GM12878 (cell line): Measurements from ENCODE around the gene TRIM62. TPM values are rescaled to one million over a fixed set of nuclear protein-coding genes. Genes with fewer than 3 reads are reported as not detected.

ENCODE experiments used
- CHD4 ChIP-seq: fragments of 200-600 bp; sonication (generic); IDR thresholded peaks from 2 replicates; pipeline ENCODE4 v1.6.1; 2016; ENCODE audit warnings: mild to moderate bottlenecking
- EZH2 ChIP-seq: IDR thresholded peaks from 2 replicates; pipeline ENCODE4 v1.6.1; 2012; ENCODE audit warnings: low read depth, mild to moderate bottlenecking, control low read depth, inconsistent platforms, low read length, borderline replicate concordance; ENCODE audit not compliant: control insufficient read depth
- HCFC1 ChIP-seq: fragments of 150-350 bp; IDR thresholded peaks from 2 replicates; pipeline ENCODE4 v1.6.1; 2014; ENCODE audit warnings: low read length
- NFYA ChIP-seq: IDR thresholded peaks from 2 replicates; pipeline ENCODE4 v1.6.1; 2011; ENCODE audit warnings: low read depth, mild to moderate bottlenecking, low read length, improper control_type of control experiment, borderline replicate concordance
- SMAD1 ChIP-seq: fragments of 450-650 bp; IDR thresholded peaks from 2 replicates; pipeline ENCODE4 v1.6.1; 2018; ENCODE audit warnings: mild to moderate bottlenecking, low read depth; ENCODE audit not compliant: partially characterized antibody
- polyA plus RNA-seq, 11 experiments: library from polyadenylated mRNA; depleted of rRNA in 4 of 11; unstranded in 6 of 11; stranded (reverse) in 5 of 11; fragments of >200 nt; fragmentation: Nextera tagmentation in 4 of 11; fragmentation: Illumina TruSeq in 1 of 11; extraction: Ambion mirVana in 4 of 11; extraction: Trizol in 1 of 11; gene quantifications; 1 replicate in 1 of 11; 2 replicates in 10 of 11; pipeline versions ENCODE4 v1.2.1 to v1.2.3, GENCODE V29; 2011 to 2016; ENCODE audit warnings: inconsistent platforms in 2 of 11, missing spikeins in 2 of 11, low read depth in 1 of 11
- total RNA-seq, 4 experiments: library from RNA; depleted of rRNA in 3 of 4; stranded (reverse); fragments of >200 nt in 3 of 4; fragmentation: Illumina TruSeq in 1 of 4; extraction: Trizol in 1 of 4; gene quantifications; 2 replicates each; pipeline versions ENCODE4 v1.2.1 to v1.2.3, GENCODE V29; 2013 to 2021
- TF ChIP-seq, protein P1 (sequence below): IDR thresholded peaks from 2 replicates; pipeline ENCODE4 v1.6.1; 2012; ENCODE audit warnings: mild to moderate bottlenecking, low read depth, low read length
- TF ChIP-seq, protein P2 (sequence below): fragments of 450-650 bp; IDR thresholded peaks from 2 replicates; pipeline ENCODE4 v1.6.1; 2017; ENCODE audit warnings: mild to moderate bottlenecking

TRIM62 gene
- total and polyA plus RNA-seq, 10 of the 15 experiments (the other 5 are each of a cell fraction or from before 2014, with no cell fraction given): 0.52 to 4.2 (median 1.9) TPM

DNA sequence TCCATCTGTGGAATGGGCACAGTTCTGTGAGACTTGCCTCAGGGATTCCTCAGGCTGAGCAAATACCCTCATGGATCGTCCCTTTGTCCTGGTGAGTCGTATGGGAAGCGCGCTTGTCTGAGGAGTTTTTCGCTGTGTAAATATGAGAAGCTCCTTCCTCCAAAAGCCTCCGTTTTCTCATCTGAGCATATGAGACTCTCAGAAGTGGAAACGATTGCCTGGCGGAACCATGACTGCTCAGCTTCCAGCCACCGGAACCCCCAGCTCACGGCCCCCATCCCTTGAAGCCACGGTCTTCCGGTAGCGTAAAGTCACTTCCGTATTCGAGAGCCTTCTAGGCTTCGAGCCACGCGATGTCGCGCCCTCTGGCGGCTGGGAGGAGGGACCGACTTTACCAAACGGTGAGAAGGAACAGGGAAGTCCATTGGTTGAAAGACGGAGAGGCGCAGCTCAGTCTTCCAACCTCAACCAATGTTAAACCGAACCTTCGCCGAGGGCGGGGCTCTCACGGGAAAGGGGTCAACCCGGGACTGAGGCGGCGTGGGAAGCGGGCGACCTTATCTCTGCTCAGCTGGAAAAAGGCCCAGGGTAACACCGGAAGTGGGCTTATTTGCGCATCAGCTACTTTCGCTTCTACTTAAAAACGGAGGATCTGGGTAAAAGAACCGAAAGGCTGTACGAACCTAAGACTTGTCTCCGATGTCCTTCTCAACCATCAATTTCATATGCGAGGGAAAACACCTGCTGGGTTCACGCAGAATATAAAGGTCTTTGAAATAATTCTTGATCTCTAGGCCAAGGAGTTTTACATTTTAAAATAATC lies 54.6 kb downstream of the TRIM62 start (continued):
- TF ChIP-seq, protein P1, sequence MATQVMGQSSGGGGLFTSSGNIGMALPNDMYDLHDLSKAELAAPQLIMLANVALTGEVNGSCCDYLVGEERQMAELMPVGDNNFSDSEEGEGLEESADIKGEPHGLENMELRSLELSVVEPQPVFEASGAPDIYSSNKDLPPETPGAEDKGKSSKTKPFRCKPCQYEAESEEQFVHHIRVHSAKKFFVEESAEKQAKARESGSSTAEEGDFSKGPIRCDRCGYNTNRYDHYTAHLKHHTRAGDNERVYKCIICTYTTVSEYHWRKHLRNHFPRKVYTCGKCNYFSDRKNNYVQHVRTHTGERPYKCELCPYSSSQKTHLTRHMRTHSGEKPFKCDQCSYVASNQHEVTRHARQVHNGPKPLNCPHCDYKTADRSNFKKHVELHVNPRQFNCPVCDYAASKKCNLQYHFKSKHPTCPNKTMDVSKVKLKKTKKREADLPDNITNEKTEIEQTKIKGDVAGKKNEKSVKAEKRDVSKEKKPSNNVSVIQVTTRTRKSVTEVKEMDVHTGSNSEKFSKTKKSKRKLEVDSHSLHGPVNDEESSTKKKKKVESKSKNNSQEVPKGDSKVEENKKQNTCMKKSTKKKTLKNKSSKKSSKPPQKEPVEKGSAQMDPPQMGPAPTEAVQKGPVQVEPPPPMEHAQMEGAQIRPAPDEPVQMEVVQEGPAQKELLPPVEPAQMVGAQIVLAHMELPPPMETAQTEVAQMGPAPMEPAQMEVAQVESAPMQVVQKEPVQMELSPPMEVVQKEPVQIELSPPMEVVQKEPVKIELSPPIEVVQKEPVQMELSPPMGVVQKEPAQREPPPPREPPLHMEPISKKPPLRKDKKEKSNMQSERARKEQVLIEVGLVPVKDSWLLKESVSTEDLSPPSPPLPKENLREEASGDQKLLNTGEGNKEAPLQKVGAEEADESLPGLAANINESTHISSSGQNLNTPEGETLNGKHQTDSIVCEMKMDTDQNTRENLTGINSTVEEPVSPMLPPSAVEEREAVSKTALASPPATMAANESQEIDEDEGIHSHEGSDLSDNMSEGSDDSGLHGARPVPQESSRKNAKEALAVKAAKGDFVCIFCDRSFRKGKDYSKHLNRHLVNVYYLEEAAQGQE: no peak
- TF ChIP-seq, protein P2, sequence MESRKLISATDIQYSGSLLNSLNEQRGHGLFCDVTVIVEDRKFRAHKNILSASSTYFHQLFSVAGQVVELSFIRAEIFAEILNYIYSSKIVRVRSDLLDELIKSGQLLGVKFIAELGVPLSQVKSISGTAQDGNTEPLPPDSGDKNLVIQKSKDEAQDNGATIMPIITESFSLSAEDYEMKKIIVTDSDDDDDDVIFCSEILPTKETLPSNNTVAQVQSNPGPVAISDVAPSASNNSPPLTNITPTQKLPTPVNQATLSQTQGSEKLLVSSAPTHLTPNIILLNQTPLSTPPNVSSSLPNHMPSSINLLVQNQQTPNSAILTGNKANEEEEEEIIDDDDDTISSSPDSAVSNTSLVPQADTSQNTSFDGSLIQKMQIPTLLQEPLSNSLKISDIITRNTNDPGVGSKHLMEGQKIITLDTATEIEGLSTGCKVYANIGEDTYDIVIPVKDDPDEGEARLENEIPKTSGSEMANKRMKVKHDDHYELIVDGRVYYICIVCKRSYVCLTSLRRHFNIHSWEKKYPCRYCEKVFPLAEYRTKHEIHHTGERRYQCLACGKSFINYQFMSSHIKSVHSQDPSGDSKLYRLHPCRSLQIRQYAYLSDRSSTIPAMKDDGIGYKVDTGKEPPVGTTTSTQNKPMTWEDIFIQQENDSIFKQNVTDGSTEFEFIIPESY: no peak
- TF ChIP-seq NFYA (no peak), EZH2 (no peak), HCFC1 (peak; percentile 80), CHD4 (no peak), SMAD1 (peak; percentile 71)
